ENCODE data around the gene SECISBP2L. TPM values are rescaled to one million over a fixed set of nuclear protein-coding genes. Genes with fewer than 3 reads are reported as not detected.

Gene SECISBP2L
- total and polyA plus RNA-seq, 2 of the 4 experiments (the other 2 are of a cell fraction): 13.1 to 34.1 TPM

DNA sequence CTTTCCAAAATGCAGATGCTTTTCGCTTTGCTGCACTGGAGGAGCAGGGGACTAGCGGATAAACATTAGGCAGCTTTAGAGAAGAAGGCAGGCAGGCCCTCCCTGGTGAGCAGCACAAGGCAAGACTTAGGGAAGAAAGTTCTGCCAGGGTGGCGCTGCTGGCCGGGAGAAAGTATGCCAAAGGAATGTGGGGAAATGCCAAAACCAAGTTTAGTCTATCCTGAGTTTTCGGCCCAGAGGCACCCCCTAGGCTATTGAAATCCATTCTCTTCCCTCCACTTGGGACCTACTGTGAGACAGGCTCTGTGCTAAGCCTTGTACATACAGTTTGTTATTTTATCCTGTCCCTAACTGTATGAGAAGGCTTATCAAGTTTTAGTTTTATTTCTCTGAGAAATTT is 91.7 kb downstream of the SECISBP2L start:
- H3K4me3 ChIP-seq (ENCODE audit: insufficient read depth, low read depth, low read length): no peak overlapping the region
- H2BK15ac ChIP-seq (ENCODE audit: low read depth, low read length): peak overlapping the region; percentile 53; the same call in 1 of the 3 replicates
- CTCF ChIA-PET: interaction anchor here (0.6 to 1.0 kb wide), 2 partner anchors 9 to 21 kb away, joined by 3 to 4 read pairs; partner anchors contain the start of gene SHC4
- no CpG with 5 or more reads among the region's 5 CpGs for WGBS, 2 experiments (ENCODE audit: extremely low coverage in 2 of 2, insufficient read length in 1 of 2)
- H2AK9ac ChIP-seq (replicated peaks; ENCODE audit: low read depth, low read length, poor library complexity): no peak overlapping the region
- DNase-seq (peak; percentile 20), ATAC-seq (ENCODE audit: low read depth) (peak; percentile 87)
- H2AK5ac ChIP-seq (ENCODE audit: low read depth, low read length): peak overlapping the region; percentile 66; the same call in 1 of the 2 replicates
- TF ChIP-seq FOS (IDR thresholded peaks at IDR 0.05; ENCODE audit: low read depth, low read length) (no peak), RAD21 (IDR thresholded peaks at IDR 0.05; ENCODE audit: low read length) (peak; percentile 7; the same call in 1 of the 2 replicates)
- intact Hi-C loops (cut with micrococcal nuclease): no loop called here
- no peaks in the 10 kb centered on the region for H4K20me1 ChIP-seq (ENCODE audit: insufficient read depth, low read length)
- no peaks in the 10 kb centered on the region for H3K27me3 ChIP-seq (ENCODE audit: control insufficient read depth, insufficient read depth, low read length)
- H3K4ac ChIP-seq (ENCODE audit: low read depth, low read length): 0 out of 2 replicates have a peak overlapping the region, but pooled peaks have one; percentile 24
- dilution Hi-C loops (cut with HindIII; ENCODE audit: low sequenced_read_pairs, unreplicated experiment): no loop called here
- POLR2A ChIA-PET (ENCODE audit: unreplicated experiment): no interaction called here
- 0 out of 2 replicates have a peak overlapping the region, but pooled peaks have one; percentile 21 for H2BK120ac ChIP-seq (ENCODE audit: low read depth, low read length)
- no peak overlapping the region for H3K27ac ChIP-seq (ENCODE audit: insufficient read depth, low read length)
- peaks cover 8 to 37% of the 10 kb centered on the region in 2 experiments; a peak in 3 of 4 replicates for H3K79me1 ChIP-seq (ENCODE audit: low read depth in 1 of 2, low read length in 2 of 2)
- H3K56ac ChIP-seq (ENCODE audit: extremely low read depth, insufficient read depth, low read length): no peak overlapping the region
- no peak overlapping the region for H2BK5ac ChIP-seq (ENCODE audit: low read depth, low read length, poor library complexity, severe bottlenecking)
- in situ Hi-C loops (cut with MboI; ENCODE audit: low sequenced_read_pairs): loop anchor here (25.0 kb wide), 1 partner anchor 592 kb away; no protein-coding TSS in a partner anchor
- no peak overlapping the region for H4K5ac ChIP-seq (ENCODE audit: low read depth, low read length)
- H3K4me2 ChIP-seq (ENCODE audit: low read depth, low read length): no peak overlapping the region
- no peak overlapping the region for H3K18ac ChIP-seq (ENCODE audit: low read depth, low read length)
- peak overlapping the region; percentile 46 for H2AFZ ChIP-seq (replicated peaks; ENCODE audit: low read length, poor library complexity)
- no peaks in the 10 kb centered on the region; the same call in 1 of the 2 replicates for H3K36me3 ChIP-seq (ENCODE audit: control insufficient read depth, insufficient read depth, low read length)
- H3K9ac ChIP-seq (ENCODE audit: low read depth, low read length): no peak overlapping the region
- H4K91ac ChIP-seq (ENCODE audit: insufficient read depth, low read depth, low read length): no peak overlapping the region; the same call in 1 of the 2 replicates
- peak overlapping the region in 1 of 2 experiments; percentile 29; a peak in 1 of 4 replicates for H4K8ac ChIP-seq (ENCODE audit: low read depth in 2 of 2, low read length in 2 of 2)
- peak overlapping the region; percentile 40; the same call in 1 of the 2 replicates for H3K23ac ChIP-seq (ENCODE audit: low read depth, low read length)
- 0 out of 2 replicates have a peak overlapping the region, but pooled peaks have one; percentile 46 for H3K14ac ChIP-seq (replicated peaks; ENCODE audit: low read depth, low read length)
- peak overlapping the region; percentile 11; the same call in 1 of the 2 replicates for H2BK20ac ChIP-seq (ENCODE audit: low read depth, low read length)
- peaks cover 5% of the 10 kb centered on the region for H3K4me1 ChIP-seq (ENCODE audit: control insufficient read depth, insufficient read depth, low read length)
- no peaks in the 10 kb centered on the region for H3K9me3 ChIP-seq (ENCODE audit: control insufficient read depth, insufficient read depth, low read length)
- peaks cover 8% of the 10 kb centered on the region; the same call in 1 of the 2 replicates for H3K9me1 ChIP-seq (ENCODE audit: insufficient read depth, low read length)
- no TSS peak for BruUV-seq (replicated peaks)
